ENCODE measurements around the gene BMP7.
"Not testable (repeated sequence)": the region's sequence is repeated elsewhere in the genome, so short reads cannot be mapped to it uniquely, and the experiment has no call there.

Gene BMP7

GRCh38 chr20:57195023-57195422 is 71.4 kb downstream of the BMP7 start:
- TF ChIP-seq CTCF (IDR thresholded peaks at IDR 0.05; ENCODE audit: insufficient read depth, low read depth, low read length, missing control alignments), result no peak
- H3K4me3 ChIP-seq (ENCODE audit: low read length), result no peak overlapping the region
- DNase-seq (ENCODE audit: low read depth), result no peak

GRCh38 chr20:57194154-57194553 is 72.3 kb downstream of the BMP7 start:
- no peak for TF ChIP-seq CTCF (IDR thresholded peaks at IDR 0.05; ENCODE audit: insufficient read depth, low read depth, low read length, missing control alignments)
- no peak overlapping the region for H3K4me3 ChIP-seq (ENCODE audit: low read length)
- DNase-seq (ENCODE audit: low read depth), result no peak

DNA sequence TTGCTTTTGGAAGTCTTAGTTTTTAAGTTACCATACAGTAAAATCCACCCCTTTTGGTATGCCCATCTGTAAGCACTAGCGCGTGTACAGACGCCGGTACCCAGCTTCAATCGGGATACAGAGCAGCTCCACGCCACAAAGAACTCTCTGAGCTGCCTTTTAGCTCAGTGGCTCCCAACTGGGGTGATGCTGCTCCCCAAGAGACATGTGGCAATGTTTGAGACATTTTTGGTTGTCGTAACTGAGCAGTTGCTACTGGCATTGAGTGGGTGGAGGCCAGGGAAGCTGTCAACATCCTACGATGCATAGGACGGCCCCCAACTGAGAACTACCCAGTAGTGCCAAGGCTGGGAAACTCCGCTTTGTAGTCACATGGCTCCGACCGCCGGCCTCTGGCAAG is 73.3 kb downstream of the BMP7 start:
- no peak overlapping the region for H3K4me3 ChIP-seq (ENCODE audit: low read length)
- no peak for TF ChIP-seq CTCF (IDR thresholded peaks at IDR 0.05; ENCODE audit: insufficient read depth, low read depth, low read length, missing control alignments)
- no peak for DNase-seq (ENCODE audit: low read depth)

DNA sequence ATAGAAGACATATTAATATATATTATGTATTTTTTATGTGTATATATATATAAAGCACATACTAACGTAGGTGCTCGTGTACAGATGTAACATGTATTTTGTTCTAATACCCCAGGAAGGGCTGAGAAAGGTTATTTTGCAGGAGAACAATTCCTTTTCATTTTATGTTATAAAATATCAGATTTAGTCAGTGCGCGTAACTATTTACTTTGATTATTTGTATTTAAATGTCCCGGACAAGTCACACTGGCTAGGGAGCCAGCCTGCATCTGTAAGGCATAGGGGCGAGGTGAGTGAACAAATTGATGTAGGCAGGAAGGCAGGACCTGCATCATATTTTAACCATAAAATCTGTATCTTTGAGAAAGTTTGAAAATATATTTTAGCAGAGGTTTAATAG is 74.1 kb downstream of the BMP7 start:
- no peak for TF ChIP-seq CTCF (IDR thresholded peaks at IDR 0.05; ENCODE audit: insufficient read depth, low read depth, low read length, missing control alignments)
- DNase-seq (ENCODE audit: low read depth), result no peak
- H3K4me3 ChIP-seq (ENCODE audit: low read length), result no peak overlapping the region

GRCh38 chr20:57191265-57191638 is 75.2 kb downstream of the BMP7 start:
- not testable (repeated sequence) for H3K4me3 ChIP-seq (ENCODE audit: low read length); DNase-seq (ENCODE audit: low read depth)

GRCh38 chr20:57190536-57191264 is 75.7 kb downstream of the BMP7 start:
- no peak overlapping the region for H3K4me3 ChIP-seq (ENCODE audit: low read length)
- peak; percentile 6 for DNase-seq (ENCODE audit: low read depth)
- TF ChIP-seq CTCF (IDR thresholded peaks at IDR 0.05; ENCODE audit: insufficient read depth, low read depth, low read length, missing control alignments), result no peak

DNA sequence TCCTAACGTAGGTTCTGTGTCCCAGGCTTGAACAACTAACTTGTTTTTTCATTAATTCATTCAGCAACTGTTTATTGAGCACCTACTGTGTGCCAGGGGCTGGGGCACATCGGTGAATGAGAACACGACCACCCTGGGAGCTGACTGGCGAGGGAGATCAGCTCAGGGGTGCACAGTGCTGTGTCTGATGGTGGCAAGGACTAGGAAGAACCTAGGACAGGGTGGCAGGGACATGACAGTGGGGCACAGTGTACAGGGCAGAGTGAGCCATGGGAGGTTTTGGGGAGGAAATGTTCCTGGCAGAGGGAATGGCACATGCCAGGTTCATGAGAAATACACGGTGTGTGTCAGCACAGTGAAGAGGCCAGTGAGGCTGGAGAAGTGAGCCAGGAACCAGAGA is 76.7 kb downstream of the BMP7 start:
- no peak overlapping the region for H3K4me3 ChIP-seq (ENCODE audit: low read length)
- no peak for TF ChIP-seq CTCF (IDR thresholded peaks at IDR 0.05; ENCODE audit: insufficient read depth, low read depth, low read length, missing control alignments)
- DNase-seq (ENCODE audit: low read depth), result no peak
